Adipose tissue (tissue), 3 donors: ENCODE results near the gene CTRB2. TPM values are rescaled to one million over a fixed set of nuclear protein-coding genes. Genes with fewer than 3 reads are reported as not detected.
"Not testable (repeated sequence)": the region's sequence is repeated elsewhere in the genome, so short reads cannot be mapped to it uniquely, and the experiment has no call there.

Experiments used
- H3K27ac ChIP-seq: one replicate; pipeline ENCODE4 v1.5.1; 2013; ENCODE audit warnings: low read depth, low read length
- WGBS, 3 donors: extraction: QIAGEN DNeasy Blood & Tissue Kit; methylation state at CpG; one replicate each; pipeline ENCODE4 v1.1.7; 2013; 5-methylcytosine and 5-hydroxymethylcytosine counted together
- polyA plus RNA-seq, 3 donors: library from polyadenylated mRNA; stranded (reverse); fragments of 200-250 nt; gene quantifications; one replicate each; pipeline ENCODE4 v1.2.3, GENCODE V29; 2013
- donor health status: healthy with polysubstance abuse.
- donor health status: Bipolar disorder and iron deficiency.
- donor health status: healthy.

Gene CTRB2
- polyA plus RNA-seq, 3 donors, result 1.9 to 31,205 (median 11.5) TPM

- 57 to 80% (median 64%) methylated on average over 7 of the region's 7 CpGs for WGBS, 3 donors
- H3K27ac ChIP-seq, result peak overlapping the region; percentile 78
Measured at GRCh38 chr16:75244225-75244809, 37.4 kb upstream of the CTRB2 start.

GRCh38 chr16:75243667-75244224, 36.8 kb upstream of the CTRB2 start:
- WGBS, 3 donors, result 64 to 70% (median 66%) methylated on average over 20 of the region's 20 CpGs
- H3K27ac ChIP-seq, result no peak overlapping the region

GRCh38 chr16:75242436-75243078, 35.6 kb upstream of the CTRB2 start:
- WGBS, 3 donors, result 91 to 93% (median 93%) methylated on average over 27 of the region's 27 CpGs
- not testable (repeated sequence) for H3K27ac ChIP-seq

GRCh38 chr16:75241955-75242354, 35.0 kb upstream of the CTRB2 start:
- WGBS, 3 donors, result 90 to 92% (median 92%) methylated on average over 13 of the region's 13 CpGs
- H3K27ac ChIP-seq, result no peak overlapping the region

GRCh38 chr16:75241412-75241811, 34.5 kb upstream of the CTRB2 start:
- H3K27ac ChIP-seq, result no peak overlapping the region
- 77 to 96% (median 79%) methylated on average over 5 to 8 of the region's 8 CpGs for WGBS, 3 donors

GRCh38 chr16:75240633-75241032, 33.7 kb upstream of the CTRB2 start:
- not testable (repeated sequence) for H3K27ac ChIP-seq
- 77 to 82% (median 79%) methylated on average over 7 of the region's 7 CpGs for WGBS, 3 donors

- H3K27ac ChIP-seq, result no peak overlapping the region
- 86 to 88% (median 88%) methylated on average over 16 to 19 of the region's 19 CpGs for WGBS, 3 donors
Measured at GRCh38 chr16:75239542-75240122, 32.7 kb upstream of the CTRB2 start.

- 52 to 62% (median 54%) methylated on average over 16 of the region's 16 CpGs for WGBS, 3 donors
- no peak overlapping the region for H3K27ac ChIP-seq
Measured at GRCh38 chr16:75238853-75239541, 32.0 kb upstream of the CTRB2 start.

- no peak overlapping the region for H3K27ac ChIP-seq
- WGBS, 3 donors, result 33 to 49% (median 41%) methylated on average over 24 to 25 of the region's 25 CpGs
Measured at GRCh38 chr16:75238132-75238852, 31.3 kb upstream of the CTRB2 start.

GRCh38 chr16:75237398-75238131, 30.6 kb upstream of the CTRB2 start:
- WGBS, 3 donors, result 88 to 89% (median 88%) methylated on average over 17 to 18 of the region's 18 CpGs
- no peak overlapping the region for H3K27ac ChIP-seq

GRCh38 chr16:75236736-75237397, 29.9 kb upstream of the CTRB2 start:
- H3K27ac ChIP-seq, result no peak overlapping the region
- WGBS, 3 donors, result 88 to 93% (median 92%) methylated on average over 23 to 28 of the region's 28 CpGs

- 56 to 84% (median 78%) methylated on average over 7 of the region's 7 CpGs for WGBS, 3 donors
- no peak overlapping the region for H3K27ac ChIP-seq
Measured at GRCh38 chr16:75236232-75236631, 29.3 kb upstream of the CTRB2 start.

GRCh38 chr16:75235721-75236193, 28.8 kb upstream of the CTRB2 start:
- no peak overlapping the region for H3K27ac ChIP-seq
- WGBS, 3 donors, result 91 to 93% (median 92%) methylated on average over 34 of the region's 34 CpGs

- 80 to 88% (median 83%) methylated on average over 38 to 48 of the region's 48 CpGs for WGBS, 3 donors
Measured at GRCh38 chr16:75234856-75235696, 28.1 kb upstream of the CTRB2 start.

GRCh38 chr16:75233611-75233938, 26.6 kb upstream of the CTRB2 start:
- WGBS, 3 donors, result 49 to 65% (median 50%) methylated on average over 7 of the region's 7 CpGs
- H3K27ac ChIP-seq, result no peak overlapping the region

More at GRCh38 chr16:75234856-75235696, 28.1 kb upstream of the CTRB2 start:
- no peak overlapping the region for H3K27ac ChIP-seq

GRCh38 chr16:75231570-75231969, 24.6 kb upstream of the CTRB2 start:
- 83 to 89% (median 83%) methylated on average over 11 of the region's 11 CpGs for WGBS, 3 donors
- no peak overlapping the region for H3K27ac ChIP-seq
